Mucosa of descending colon (tissue), 3 donors: Measurements from ENCODE around the gene MRPL42. TPM values are rescaled to one million over a fixed set of nuclear protein-coding genes. Genes with fewer than 3 reads are reported as not detected.
"Not testable (repeated sequence)": the region's sequence is repeated elsewhere in the genome, so short reads cannot be mapped to it uniquely, and the experiment has no call there.

ENCODE experiments used
- ATAC-seq: fragments of 200-7000 bp; cut with Tn5 transposase; one replicate; pipeline ENCODE4 v1.9.1; 2020; ENCODE audit warnings: mild to moderate bottlenecking, moderate library complexity
- DNase-seq, 3 donors: peaks; one replicate each; pipeline ENCODE4 v3.0.0-alpha.2; 2020
- H3K36me3 ChIP-seq: fragments of 200-600 bp; one replicate; pipeline ENCODE4 v1.8.0; 2021; ENCODE audit warnings: low read depth, mild to moderate bottlenecking
- H3K4me1 ChIP-seq: fragments of 200-600 bp; one replicate; pipeline ENCODE4 v1.8.0; 2021; ENCODE audit warnings: low read depth, mild to moderate bottlenecking
- H3K4me3 ChIP-seq: fragments of 200-600 bp; one replicate; pipeline ENCODE4 v1.8.0; 2021; ENCODE audit warnings: mild to moderate bottlenecking
- H3K9me3 ChIP-seq: fragments of 200-600 bp; one replicate; pipeline ENCODE4 v1.8.0; 2021; ENCODE audit warnings: mild to moderate bottlenecking
- CTCF ChIP-seq: fragments of 200-600 bp; IDR thresholded peaks from one replicate; pipeline ENCODE4 v1.8.0; 2022; ENCODE audit warnings: antibody characterized with exemption, mild to moderate bottlenecking
- intact Hi-C, 2 donors: fragments of 100-400 bp; cut with DNase I in 1 of 2; cut with micrococcal nuclease in 1 of 2; formaldehyde crosslinking; loops; one replicate each; pipeline versions ENCODE4 v1.11.0 to v1.11.1; 2022; cut with DNase I, micrococcal nuclease
- total RNA-seq, 3 donors: library from RNA; stranded (reverse); fragmentation: NEBNext Ultra II Directional in 2 of 3; extraction: Animal tissue kit (Norgen Biotek cat#: 25700) in 2 of 3; gene quantifications; one replicate each; pipeline versions ENCODE4 v1.2.1 to v1.2.4, GENCODE V29; 2021 to 2023
- donor health status: DM: no; HTN: no; CAD: no; lungs with moderate emphysema.
- donor health status: DM: no; HTN: no; CAD: no.
- donor health status: DM: no; HTN: yes; CAD: no.

The MRPL42 gene
- total RNA-seq, 3 donors from 2014 or later = 51.3 to 62.4 (median 61.5) TPM

- ATAC-seq (no peak), DNase-seq (no peak)
- no peaks in the 10 kb centered on the region for H3K9me3 ChIP-seq
- intact Hi-C loops = no loop called here
- H3K4me3 ChIP-seq = no peak overlapping the region
- no peaks in the 10 kb centered on the region for H3K4me1 ChIP-seq
- TF ChIP-seq CTCF = no peak
- no peaks in the 10 kb centered on the region for H3K36me3 ChIP-seq
Observed at GRCh38 chr12:93547778-93548177, 80.5 kb downstream of the MRPL42 start.

- no peak for TF ChIP-seq CTCF
- intact Hi-C loops = no loop called here
- Histone ChIP-seq H3K4me3 (no peak overlapping the region), H3K36me3 (no peaks in the 10 kb centered on the region), H3K9me3 (no peaks in the 10 kb centered on the region), H3K4me1 (no peaks in the 10 kb centered on the region)
- no peak for DNase-seq
- ATAC-seq = no peak
Observed at GRCh38 chr12:93549174-93549573, 81.9 kb downstream of the MRPL42 start.

- ATAC-seq (no peak), DNase-seq (no peak)
- intact Hi-C loops = no loop called here
- TF ChIP-seq CTCF = no peak
- Histone ChIP-seq H3K36me3 (no peaks in the 10 kb centered on the region), H3K9me3 (no peaks in the 10 kb centered on the region), H3K4me3 (no peak overlapping the region), H3K4me1 (no peaks in the 10 kb centered on the region)
Observed at GRCh38 chr12:93550748-93551611, 83.7 kb downstream of the MRPL42 start.

- DNase-seq (no peak), ATAC-seq (no peak)
- no peaks in the 10 kb centered on the region for H3K4me1 ChIP-seq
- intact Hi-C loops = no loop called here
- no peaks in the 10 kb centered on the region for H3K36me3 ChIP-seq
- no peak for TF ChIP-seq CTCF
- H3K9me3 ChIP-seq = no peaks in the 10 kb centered on the region
- H3K4me3 ChIP-seq = no peak overlapping the region
Observed at GRCh38 chr12:93552427-93552826, 85.1 kb downstream of the MRPL42 start.

GRCh38 chr12:93557879-93558278 is 90.6 kb downstream of the MRPL42 start:
- ATAC-seq, H3K36me3 ChIP-seq, intact Hi-C loops, H3K4me1 ChIP-seq, H3K4me3 ChIP-seq, DNase-seq: not testable (repeated sequence)
- H3K9me3 ChIP-seq = peaks cover 18% of the 10 kb centered on the region

GRCh38 chr12:93558685-93559084 is 91.4 kb downstream of the MRPL42 start:
- ATAC-seq, H3K36me3 ChIP-seq, intact Hi-C loops, H3K4me1 ChIP-seq, DNase-seq, H3K4me3 ChIP-seq: not testable (repeated sequence)
- H3K9me3 ChIP-seq = peaks cover 18% of the 10 kb centered on the region
